ENCODE data around the gene LIMS1. TPM values are rescaled to one million over a fixed set of nuclear protein-coding genes. Genes with fewer than 3 reads are reported as not detected.
A peak's percentile ranks its signal among the peaks of the same experiment; 100 is the strongest.

The LIMS1 gene
- total RNA-seq, 1 experiment from 2014 or later, result 56.1 TPM

DNA sequence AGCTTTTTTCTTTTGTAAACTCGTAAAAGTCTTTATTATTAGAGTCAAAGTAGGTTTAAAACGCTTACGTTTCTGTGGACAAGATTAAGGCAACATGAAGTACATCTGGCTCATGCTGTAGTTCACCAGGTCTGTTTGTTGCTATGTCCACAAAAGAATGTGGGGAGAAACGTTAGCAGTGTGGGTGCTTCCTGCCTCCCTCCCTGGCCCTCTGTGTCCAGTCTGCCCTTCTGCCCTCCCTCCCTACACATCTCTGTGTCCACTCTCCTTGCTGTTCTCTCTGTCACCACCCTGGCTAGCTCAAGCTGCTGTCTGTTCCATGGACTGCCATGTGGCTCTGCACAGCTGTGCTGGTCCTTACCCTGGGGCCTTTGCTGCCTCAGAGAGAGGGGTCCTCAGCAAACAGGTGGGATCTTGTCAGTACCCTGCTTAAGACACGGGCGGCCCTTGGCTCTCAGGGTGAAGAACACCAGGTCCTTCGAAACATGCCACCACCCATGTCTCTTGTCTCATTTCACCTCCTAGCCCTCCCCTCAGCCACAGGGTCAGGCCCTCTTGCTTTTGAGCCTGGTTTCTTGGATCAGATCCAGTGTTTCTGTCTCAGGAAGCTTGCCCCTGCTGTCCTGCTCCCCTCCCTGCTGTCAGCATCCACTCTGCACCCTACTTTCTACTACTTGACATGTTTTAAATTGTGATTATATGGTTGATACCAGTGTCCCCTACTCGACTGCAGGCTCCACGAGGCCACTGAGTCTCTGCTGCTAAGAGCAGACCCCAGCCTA, 79.2 kb downstream of the LIMS1 start:
- DNase-seq (ENCODE audit: low read depth), result no peak

DNA sequence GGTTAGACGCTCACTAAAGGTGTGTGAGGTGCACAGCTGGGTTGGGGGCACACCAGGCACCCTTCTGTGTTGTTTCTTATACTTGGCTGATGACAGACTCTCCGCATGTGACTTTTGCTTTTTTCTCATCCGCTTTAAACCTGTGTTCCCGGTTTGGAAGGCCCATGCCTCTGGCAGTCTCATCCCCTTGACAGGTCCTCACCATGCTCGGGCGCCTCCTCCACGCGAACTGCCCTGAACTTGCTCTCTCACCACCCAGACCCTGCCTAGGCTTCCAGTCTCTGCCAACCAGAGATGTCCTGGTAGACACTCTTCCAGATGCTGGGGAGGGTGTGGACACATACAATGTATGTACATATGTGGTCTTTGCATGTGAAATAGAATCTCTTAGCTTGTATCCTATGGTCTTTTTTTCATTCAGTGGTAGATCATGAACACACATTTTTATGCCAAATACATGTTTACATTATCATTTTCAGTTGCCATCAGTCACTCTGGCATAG, 79.8 kb downstream of the LIMS1 start:
- no peak for DNase-seq (ENCODE audit: low read depth)

DNA sequence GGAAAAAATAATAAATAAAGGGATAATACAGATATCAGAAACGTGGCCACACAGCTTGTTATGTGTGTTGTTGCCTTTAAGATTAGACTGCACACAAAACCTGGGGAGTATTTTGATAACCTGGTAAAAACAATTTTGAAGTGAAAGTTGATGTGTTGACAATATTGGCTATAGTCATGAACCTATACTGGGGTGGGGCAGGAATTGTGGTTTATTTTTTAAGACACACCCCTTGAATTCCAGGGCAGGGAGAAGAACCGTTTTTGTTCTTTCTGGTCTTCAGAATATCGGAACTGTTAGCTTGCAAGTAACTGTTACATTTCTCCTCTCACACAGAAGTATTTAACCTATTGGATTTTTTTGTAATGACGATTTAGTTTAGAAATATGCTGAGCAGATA, 80.4 kb downstream of the LIMS1 start:
- no peak for DNase-seq (ENCODE audit: low read depth)

DNA sequence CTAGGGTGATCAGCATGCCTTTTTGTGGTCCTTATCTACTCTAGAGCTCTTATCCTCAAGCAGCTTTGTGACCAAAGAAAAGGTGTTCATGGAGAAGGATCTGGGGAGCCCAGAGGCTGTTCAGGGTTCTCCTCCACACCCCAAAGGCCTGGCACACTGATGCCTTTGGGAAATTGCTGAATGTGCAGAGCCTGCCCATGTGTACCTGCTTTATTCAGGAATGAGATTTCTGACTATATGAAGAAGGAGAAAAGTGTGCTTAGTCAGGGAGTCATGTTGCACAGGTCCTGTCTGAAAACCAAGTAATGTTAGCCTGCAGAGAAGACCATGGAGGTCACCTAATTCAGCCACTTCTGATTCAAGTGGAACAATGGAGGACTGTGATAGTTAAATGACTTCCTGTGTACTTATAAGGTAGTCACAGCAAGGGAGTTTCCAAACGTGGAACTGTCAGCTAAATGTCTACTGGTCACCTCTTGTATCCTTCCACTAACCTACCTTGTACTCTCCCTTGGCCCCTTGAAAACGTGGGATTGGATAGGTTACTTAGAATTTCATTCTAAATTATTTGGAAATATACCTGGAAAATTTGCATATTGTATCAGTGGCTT, 81.3 kb downstream of the LIMS1 start:
- DNase-seq (ENCODE audit: low read depth), result no peak

DNA sequence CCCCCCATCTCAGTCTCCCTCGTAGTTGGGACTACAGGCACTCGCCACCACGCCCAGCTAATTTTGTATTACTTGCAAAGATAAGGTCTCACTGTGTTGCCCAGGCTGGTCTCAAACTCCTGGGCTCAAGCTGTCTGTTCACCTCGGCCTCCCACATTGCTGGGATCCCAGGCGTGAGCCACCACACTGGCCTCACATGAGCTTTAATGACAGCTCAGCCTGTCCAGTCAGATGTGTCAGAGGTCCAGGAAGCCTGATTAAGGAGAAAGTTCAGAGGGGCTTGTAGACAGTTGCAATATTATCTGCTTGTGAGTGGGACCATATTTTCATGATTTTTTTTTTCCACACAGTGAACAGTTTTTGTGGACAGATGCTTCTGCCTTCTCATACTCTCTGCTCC, 82.0 kb downstream of the LIMS1 start:
- DNase-seq (ENCODE audit: low read depth), result no peak

DNA sequence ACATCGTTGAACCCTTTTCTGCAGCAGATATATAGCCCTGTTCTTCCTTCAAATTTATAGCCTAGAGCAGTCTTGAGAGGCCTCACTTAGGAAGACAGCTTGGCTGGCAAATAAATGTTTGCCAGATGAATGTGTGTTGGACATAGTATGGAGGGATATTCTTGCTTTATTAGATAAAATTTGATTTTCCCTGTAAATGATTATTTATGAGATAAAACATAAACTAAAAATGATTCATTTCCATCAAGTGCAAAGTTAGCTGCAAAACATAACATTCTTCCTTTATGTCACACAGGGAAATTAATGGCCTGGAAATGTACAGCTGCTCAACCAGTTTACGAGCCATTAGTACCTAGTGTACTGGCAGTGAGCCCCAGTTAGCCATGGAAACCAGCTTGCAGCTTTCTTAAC, 82.5 kb downstream of the LIMS1 start:
- peak; percentile 37 for DNase-seq (ENCODE audit: low read depth)

DNA sequence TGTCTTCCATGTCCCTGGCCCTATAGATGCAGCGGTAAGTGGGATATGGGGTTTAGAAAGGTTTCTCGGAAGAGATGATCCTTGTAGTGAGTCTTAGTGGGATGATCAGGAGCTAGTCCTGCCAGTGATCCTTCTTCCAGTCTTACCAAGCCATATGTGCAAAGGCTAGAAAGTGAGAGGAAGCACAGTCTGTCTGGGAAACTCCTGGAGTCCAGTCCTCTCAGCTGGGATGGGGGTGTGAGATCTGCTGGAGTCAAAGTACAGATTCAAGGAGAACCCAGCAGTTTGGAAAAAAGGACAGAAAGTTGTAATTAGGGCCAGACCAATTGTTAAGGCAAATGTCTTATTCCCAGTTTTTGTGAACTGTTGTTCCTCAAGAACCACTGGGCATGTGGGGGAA, 83.3 kb downstream of the LIMS1 start:
- DNase-seq (ENCODE audit: low read depth), result no peak

DNA sequence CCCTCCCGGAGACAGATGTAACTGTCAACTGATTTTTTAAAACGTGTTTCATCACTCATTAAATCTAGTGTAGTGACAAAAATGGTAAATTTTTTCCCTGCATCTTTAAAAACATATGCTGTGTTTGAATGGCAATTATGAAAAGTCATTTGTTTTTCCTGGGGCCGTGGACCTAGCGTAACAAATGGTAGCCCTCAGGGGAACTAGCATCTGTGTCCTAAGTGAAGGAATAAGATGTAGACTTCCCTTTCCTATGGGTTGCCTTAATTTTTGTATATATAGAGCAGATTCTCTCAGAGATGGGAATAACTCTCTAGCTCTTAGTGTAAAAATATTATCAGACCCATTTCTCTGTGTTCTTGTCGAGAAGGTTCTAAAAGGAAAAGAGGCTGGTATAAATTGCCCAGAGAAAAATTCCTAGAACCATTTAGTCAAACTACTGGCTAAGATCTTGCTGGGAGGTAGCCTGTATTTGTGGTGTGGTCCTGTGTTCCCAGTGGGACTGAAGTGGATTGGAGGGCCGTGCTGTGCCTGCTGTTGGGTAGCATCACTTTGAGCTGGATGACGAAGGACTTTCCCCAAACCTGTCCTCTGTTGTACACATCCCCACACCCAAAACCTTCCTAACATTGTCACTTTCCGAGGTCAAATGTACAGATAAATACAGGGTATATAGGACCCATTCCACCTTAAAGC, 85.8 kb downstream of the LIMS1 start:
- no peak for DNase-seq (ENCODE audit: low read depth)

DNA sequence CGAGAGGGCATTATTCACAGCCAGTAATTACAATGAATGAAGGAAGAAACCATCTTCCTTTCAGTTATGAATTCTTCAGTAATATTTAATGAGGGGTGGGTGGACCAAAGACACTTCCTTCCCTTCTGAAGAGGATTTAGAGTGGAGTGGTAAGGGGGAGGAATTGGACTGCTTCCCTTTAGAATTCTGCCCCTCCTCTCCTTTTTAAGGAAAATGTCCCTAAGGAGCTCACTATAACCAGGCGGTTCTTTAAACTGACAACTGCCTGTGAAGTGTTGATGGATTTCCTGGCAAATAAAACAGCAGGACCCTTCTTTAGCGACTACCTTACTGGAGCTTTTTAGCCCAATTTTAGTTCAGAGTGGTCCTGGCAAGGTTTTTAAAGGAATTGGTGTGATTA, 86.4 kb downstream of the LIMS1 start:
- no peak for DNase-seq (ENCODE audit: low read depth)

DNA sequence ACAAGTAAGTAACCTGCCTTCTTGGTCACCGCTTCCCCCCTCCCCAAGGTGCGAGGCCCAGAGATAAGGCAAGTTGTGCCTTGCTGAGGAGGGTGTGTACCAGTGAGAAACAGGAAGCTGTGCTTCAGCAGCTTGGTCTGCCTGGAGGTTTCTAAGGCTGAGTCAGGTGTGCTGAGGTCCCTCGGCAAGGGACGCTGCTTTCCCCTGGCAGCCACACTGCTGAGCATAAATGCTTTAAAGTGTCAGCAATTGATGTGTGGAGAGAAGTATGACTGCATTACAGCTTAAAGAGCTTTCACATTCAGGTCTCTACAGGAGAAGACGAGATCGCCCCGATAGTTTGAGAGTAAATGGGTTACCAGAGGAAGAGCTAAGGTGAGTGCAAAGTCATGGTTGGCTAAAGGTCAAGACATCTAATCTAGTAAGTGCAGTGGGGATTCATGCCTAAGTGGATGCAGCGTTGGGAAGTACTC, 86.9 kb downstream of the LIMS1 start:
- no peak for DNase-seq (ENCODE audit: low read depth)

DNA sequence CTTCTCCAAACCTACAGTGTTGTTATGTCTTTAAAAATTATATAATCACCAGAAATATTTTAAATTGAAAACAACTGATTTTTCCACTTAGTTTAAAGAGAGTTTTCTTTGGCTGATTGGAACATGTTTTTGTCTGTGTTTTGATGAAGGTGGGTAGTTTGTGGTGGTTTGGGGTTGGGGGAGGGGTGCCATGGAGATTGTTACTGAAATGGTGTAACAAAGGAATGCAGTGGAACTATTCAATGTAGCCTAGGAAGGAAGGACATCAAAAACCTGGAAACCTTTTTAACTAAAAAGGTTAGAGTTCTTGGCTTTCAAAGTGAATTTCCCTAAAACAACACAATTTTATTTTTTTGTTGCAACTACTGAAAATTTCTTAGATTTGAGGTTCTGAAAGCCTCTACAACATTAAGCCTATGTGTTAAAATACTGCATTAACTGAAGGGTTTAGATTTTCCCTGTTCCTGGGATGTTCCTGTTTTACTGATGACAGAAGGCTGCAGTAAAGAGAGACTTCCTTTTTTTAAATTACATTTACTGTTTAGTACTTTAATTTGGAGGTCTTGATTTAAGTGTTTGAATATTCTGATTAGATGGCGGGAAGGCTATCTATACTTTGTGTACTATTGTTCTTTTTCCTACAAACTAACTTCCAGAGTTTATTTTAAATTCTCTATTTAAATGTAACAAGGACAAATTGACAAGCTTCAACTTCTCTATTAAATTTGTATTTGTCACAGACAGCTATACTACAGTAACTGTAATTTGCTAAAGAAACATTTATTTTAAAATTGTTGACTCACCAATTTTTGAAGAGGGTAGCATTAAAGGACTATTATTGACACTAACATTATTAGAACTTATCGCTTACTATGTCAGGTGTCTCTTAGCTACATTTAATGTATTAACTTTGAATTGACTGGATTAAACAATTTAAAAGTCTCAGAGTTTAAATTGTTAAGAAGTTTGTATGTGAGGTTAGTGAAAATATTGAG, 87.7 kb downstream of the LIMS1 start:
- DNase-seq (ENCODE audit: low read depth), result no peak

DNA sequence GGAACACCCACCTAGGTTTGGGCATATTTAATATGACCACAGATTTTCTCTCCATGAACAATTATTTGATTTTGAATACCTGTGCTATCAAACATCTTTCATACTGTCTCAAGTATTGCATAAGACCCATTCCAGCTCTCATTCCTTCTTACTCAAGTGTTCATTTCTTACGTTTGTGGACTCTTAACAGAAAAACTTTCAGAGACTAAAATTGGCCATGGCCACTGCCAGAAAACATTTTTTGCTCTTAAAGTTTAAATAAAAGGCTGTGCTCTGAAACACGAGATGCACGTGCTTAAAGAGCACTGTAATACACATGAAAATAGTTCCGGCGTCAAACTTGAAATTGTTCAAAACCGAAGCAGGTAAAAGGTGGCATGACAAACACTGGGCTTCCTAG, 89.3 kb downstream of the LIMS1 start:
- no peak for DNase-seq (ENCODE audit: low read depth)

DNA sequence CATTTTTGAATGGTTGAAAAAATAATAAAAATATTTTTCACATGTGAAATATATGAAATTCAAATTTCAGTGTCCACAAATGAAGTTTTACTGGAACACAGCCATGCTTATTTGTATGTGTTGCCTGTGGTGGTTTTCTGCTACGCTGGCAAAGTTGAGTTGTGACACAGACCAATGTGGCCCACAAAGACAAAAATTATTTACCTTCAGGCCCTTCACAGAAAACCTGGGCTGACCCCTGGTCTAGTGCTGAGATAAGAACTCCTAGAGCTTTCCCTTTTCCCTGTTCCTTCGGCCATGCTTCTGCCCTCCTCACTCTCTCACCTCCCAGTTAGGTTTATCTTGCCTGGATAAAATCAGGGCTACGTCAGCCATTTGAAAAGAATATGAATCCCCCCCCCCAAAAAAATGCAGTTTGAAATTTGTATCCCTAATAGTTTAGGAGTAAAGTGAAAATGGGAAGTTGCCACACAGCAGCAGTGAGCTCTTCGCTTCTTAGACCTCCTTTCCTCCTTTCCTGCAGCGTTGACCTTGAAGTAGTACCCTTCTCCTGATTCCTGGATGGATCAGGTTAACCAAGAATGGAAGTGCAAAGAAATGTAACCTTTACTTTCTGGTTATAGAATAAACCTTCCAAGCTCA, 91.0 kb downstream of the LIMS1 start:
- no peak for DNase-seq (ENCODE audit: low read depth)

DNA sequence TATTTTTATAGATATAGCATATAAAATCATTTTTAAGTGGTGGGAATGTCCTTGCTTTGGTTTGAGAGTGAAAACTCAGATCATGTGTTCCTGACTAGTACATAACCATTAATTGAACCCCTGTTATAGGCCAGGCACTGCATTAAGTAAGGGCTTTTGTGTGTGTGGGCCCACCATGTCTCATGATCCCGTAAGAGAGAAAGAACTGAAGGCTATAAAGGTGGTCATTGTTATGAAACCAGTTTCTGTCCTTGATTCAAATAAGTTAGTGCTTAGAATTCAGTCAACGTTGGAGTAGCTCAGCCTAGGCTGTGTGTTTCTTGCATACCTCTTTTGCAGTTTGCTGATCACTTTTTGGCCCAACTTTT, 91.5 kb downstream of the LIMS1 start:
- DNase-seq (ENCODE audit: low read depth), result no peak

DNA sequence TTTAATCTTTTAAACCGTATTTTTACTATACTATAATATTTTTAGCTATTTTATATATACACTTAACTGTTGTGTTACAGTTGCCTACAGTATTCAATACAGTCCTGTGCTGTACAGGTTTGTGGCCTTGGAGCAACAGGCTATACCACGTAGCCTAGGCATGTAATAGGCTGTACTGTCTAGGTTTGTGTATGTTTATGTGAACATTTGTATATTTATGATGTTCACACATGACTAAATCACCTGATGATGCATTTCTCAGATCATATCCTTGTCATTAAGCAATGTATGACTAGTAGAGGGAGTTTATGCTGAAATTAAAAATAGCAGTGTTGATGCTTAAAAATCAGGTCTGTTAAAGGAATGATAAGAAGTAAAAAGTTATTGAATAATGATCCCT, 92.7 kb downstream of the LIMS1 start:
- no peak for DNase-seq (ENCODE audit: low read depth)

DNA sequence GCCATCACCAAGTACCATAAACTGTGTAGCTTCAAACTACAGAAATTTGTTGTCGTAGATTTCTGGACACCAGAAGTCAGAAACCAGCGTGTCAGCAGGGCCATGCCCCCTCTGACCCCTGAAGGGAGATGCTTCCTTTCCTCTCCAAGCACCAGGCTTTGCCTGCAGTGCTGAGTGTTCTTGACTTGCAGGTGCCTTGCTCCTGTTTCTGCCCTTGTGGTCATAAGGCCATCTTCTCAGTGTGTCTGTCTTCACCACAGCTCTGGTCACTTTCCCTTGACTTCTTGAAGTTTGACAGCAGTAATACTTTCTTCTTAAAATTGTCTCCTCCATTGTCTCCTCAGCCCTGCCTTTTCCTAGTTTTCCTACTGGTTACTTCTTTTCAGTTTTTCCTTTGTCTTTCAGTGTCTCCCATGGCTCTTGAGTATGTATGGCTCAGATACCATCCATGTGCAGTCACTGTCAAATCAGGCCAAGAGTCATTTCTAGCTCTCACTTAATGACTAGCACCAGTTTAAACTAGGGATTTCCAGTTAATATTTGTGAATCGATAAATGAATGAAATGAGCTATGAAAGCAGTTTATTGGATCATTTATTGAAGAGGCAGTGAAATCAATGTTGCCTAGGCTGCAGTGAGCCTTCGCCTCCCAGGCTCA, 93.8 kb downstream of the LIMS1 start:
- DNase-seq (ENCODE audit: low read depth), result no peak

DNA sequence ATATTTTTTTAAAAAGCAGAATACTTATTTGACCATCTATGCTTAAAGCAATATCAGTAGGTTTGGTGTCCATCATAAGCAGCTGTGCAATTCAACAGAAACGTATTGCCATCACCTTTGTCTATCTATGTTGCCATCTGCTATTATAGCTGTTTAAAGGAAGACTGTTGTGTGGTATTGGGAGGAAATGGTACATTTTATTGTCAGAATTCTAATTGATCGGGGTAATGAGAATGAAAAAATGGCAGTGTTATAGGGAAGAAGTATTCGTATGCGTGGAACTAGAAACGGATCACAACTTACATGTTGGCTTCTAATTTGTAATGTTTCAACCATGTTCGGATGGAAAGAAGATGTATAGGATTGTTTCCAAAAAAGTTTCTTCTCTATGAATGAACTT, 94.7 kb downstream of the LIMS1 start:
- DNase-seq (ENCODE audit: low read depth), result no peak

DNA sequence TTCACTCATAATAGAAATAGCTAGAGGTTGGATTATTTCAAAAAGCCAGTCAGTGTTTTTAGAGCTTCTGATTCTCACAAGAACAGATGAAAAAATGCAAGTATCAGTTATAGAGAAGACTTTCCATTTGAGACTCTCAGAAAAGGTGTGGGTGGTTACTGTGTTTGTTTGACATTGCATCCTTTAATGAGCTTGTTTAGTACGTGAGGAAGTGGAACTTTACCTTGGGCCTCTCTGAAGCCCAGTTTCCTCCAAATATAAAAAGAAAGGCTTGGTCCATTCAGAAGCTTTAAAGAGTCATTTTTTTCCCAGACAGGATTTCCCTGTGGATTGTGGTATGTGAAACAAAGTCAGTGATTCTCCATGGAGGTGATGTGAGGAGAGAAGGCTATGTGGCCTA, 95.1 kb downstream of the LIMS1 start:
- DNase-seq (ENCODE audit: low read depth), result no peak

DNA sequence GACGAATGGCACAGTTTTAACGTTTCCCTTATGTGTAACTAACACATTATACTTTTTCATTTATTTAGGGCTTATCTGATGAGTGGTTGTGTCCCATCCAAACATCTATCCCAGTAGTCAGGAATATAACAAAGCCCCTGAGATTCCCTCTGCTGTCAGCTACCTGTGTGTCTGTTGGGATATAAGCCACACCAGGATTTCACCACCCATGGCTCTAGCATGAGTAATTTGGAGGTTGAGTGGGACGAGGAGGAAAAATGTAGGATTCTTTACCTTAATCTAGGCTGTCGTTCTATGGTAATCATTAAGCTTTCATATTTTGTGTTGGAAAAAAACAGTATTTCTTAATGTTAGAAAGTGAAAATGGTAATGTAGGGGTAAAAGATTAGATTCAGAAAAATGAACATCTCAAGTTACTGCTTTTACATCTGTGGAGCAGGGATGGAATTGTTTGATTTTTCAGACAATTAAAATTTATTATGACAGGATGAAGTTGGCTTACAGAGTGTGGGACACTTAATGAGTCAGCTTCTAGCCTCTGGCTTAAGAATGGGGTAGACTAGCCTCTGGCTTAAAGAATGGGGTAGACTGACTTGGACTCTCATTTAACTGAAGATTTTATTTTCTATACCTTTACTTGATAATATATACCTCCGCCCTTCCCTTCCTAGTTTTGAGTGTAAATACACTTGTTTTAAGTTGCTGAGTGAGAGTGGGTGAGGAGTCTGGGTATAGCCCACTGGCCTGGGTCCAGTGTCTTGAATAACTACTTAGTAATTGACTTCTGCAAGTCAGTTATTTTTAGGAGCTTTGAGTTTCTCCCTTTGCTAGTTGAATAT, 96.5 kb downstream of the LIMS1 start:
- peak; percentile 59 for DNase-seq (ENCODE audit: low read depth)
